PC-9 (cell line): ENCODE results near the gene DNM3.

Experiments
- EZH2 ChIP-seq: fragments of 200-600 bp; sonication (generic); IDR thresholded peaks from 2 replicates; pipeline ENCODE4 v1.8.0; 2017; ENCODE audit warnings: antibody characterized with exemption, low read depth
- TF ChIP-seq, protein P1 (sequence below): fragments of 200-600 bp; sonication (generic); conservative IDR thresholded peaks from 2 replicates; pipeline ENCODE4 v1.6.1; 2017; ENCODE audit warnings: mixed run types, antibody characterized with exemption, mild to moderate bottlenecking, moderate library complexity

DNA sequence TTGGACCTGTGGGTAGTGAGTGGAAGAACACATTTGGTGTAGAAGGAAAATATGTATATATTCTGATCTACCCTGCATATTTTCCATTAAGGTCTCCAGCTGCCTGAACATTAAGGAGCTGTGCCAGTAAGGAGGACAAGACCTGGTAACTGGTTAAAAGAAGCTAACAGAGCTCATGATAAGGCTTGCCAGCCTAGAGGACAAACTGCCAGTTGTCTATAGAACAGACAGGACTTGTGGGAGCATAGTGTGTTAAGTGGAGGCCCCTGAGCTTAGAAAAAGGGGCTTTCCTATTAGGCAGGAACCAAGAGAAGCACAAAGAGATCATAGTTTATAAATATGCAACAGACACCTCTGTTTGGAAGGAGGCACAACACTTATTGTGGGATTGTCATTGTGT is 23.0 kb downstream of the DNM3 start:
- TF ChIP-seq, protein P1, sequence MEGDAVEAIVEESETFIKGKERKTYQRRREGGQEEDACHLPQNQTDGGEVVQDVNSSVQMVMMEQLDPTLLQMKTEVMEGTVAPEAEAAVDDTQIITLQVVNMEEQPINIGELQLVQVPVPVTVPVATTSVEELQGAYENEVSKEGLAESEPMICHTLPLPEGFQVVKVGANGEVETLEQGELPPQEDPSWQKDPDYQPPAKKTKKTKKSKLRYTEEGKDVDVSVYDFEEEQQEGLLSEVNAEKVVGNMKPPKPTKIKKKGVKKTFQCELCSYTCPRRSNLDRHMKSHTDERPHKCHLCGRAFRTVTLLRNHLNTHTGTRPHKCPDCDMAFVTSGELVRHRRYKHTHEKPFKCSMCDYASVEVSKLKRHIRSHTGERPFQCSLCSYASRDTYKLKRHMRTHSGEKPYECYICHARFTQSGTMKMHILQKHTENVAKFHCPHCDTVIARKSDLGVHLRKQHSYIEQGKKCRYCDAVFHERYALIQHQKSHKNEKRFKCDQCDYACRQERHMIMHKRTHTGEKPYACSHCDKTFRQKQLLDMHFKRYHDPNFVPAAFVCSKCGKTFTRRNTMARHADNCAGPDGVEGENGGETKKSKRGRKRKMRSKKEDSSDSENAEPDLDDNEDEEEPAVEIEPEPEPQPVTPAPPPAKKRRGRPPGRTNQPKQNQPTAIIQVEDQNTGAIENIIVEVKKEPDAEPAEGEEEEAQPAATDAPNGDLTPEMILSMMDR: no peak
- no peak for TF ChIP-seq EZH2
